BLaER1 (cell line): ENCODE results near the gene FBXO24.

Experiments used
- H3K27ac ChIP-seq: shearing (Covaris generic); formaldehyde crosslinking; 2 replicates; pipeline ENCODE4 v1.8.1; 2022
- H3K27me3 ChIP-seq: shearing (Covaris generic); formaldehyde crosslinking; 2 replicates; pipeline ENCODE4 v1.8.1; 2022
- H3K36me3 ChIP-seq: shearing (Covaris generic); formaldehyde crosslinking; 2 replicates; pipeline ENCODE4 v1.8.1; 2022
- H3K4me1 ChIP-seq: shearing (Covaris generic); formaldehyde crosslinking; 2 replicates; pipeline ENCODE4 v1.8.1; 2022
- H3K4me2 ChIP-seq: shearing (Covaris generic); formaldehyde crosslinking; 2 replicates; pipeline ENCODE4 v1.8.1; 2022
- H3K4me3 ChIP-seq: shearing (Covaris generic); formaldehyde crosslinking; 2 replicates; pipeline ENCODE4 v1.8.1; 2022
- H3K9ac ChIP-seq: shearing (Covaris generic); formaldehyde crosslinking; 2 replicates; pipeline ENCODE4 v1.8.1; 2022
- H3K9me3 ChIP-seq: shearing (Covaris generic); formaldehyde crosslinking; 2 replicates; pipeline ENCODE4 v1.8.1; 2022
- H4K20me1 ChIP-seq: shearing (Covaris generic); formaldehyde crosslinking; 2 replicates; pipeline ENCODE4 v1.8.1; 2022
- Cebpa-rat ChIP-seq: shearing (Covaris generic); IDR thresholded peaks from 2 replicates; pipeline ENCODE4 v1.8.1; 2022

FBXO24 gene

DNA sequence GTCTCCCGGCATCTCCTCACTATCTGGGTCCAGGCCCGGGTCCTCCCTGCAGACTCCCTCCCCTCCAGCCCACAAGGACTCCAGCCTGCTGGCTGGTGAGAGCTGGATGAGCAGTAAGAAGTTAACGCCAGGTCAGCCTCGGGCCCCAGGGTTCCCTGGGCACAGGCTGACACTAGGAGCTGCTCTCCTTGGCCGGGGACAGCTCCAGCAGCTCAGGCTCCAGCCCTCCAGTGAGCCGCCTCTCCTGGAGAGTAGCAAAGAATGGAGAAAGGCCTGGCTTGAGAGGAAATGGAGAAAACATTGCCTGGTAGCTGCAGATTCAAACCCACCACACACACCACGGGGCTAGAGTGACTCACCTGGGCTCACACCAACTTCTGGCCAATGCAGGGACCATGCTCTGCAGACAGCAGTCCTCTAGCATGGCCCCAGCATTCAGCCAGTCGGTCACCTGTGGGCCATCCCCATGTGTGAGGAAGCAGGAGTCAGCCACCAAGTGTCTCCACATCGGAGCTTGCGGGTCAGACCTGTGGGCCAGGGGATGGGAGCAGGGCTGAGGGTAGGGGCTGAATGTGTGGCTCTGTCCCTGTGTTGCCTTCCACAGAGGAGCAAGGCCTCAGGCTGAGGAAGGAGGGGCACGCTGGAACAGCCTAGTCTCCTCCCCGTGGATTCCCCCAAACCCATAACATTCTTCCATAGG is 18.9 kb upstream of the FBXO24 start:
- H3K4me3 ChIP-seq: no peak overlapping the region
- H4K20me1 ChIP-seq: peaks cover 28% of the 10 kb centered on the region
- TF ChIP-seq Cebpa-rat: no peak
- peak overlapping the region; percentile 22 for H3K9ac ChIP-seq
- H3K27ac ChIP-seq: peak overlapping the region; percentile 15; the same call in 1 of the 2 replicates
- no peaks in the 10 kb centered on the region for H3K9me3 ChIP-seq
- peaks cover 66% of the 10 kb centered on the region for H3K4me1 ChIP-seq
- peak overlapping the region; percentile 91 for H3K4me2 ChIP-seq
- H3K36me3 ChIP-seq: peaks cover 20% of the 10 kb centered on the region
- peaks cover 25% of the 10 kb centered on the region for H3K27me3 ChIP-seq

GRCh38 chr7:100567751-100568175 is 18.4 kb upstream of the FBXO24 start:
- Histone ChIP-seq H3K4me2 (peak overlapping the region; percentile 91), H4K20me1 (peaks cover 34% of the 10 kb centered on the region), H3K9ac (peak overlapping the region; percentile 22), H3K4me3 (no peak overlapping the region), H3K9me3 (no peaks in the 10 kb centered on the region), H3K27me3 (peaks cover 25% of the 10 kb centered on the region), H3K4me1 (peaks cover 72% of the 10 kb centered on the region), H3K36me3 (peaks cover 19% of the 10 kb centered on the region), H3K27ac (peak overlapping the region; percentile 41; the same call in 1 of the 2 replicates)
- no peak for TF ChIP-seq Cebpa-rat

DNA sequence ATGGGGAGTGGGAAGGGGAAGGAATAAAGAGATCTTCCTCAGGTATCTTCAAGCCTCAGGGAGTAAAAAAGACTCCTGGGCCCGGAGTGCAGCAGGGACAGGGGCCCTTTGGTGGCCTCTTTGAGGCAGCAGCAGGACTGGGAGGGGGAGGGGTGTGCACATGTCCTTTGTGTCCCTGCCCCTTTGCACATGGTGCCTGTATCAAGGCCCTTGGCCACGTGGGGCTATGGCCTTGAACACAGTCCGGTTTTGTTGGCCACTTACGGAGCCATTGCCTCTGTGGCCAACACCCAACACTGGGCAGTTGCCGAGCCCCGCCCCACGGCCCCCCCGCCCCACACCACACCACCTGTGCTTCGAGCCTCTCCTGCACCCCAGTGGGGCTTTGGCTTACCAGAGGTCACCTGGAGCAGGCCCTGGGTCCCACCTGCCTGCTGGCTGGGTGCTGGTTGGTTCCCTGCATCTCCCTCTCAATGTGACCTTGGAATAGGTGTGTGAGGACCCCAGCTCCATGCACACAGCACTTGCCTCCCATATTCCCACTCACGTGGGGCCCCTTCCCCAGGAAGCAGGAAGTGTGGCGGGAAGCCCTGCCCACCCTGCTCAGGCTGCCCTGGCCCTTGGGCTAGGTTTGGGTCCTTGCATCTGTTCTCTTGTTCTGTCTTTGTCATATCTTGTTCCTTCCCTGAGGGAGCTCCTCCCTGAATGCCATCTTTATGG is 17.8 kb upstream of the FBXO24 start:
- Histone ChIP-seq H3K9me3 (no peaks in the 10 kb centered on the region), H3K27ac (peak overlapping the region; percentile 41; the same call in 1 of the 2 replicates), H3K4me1 (peaks cover 73% of the 10 kb centered on the region), H3K4me2 (peak overlapping the region; percentile 91), H3K9ac (no peak overlapping the region; the same call in 1 of the 2 replicates), H3K4me3 (no peak overlapping the region), H4K20me1 (peaks cover 39% of the 10 kb centered on the region), H3K27me3 (peaks cover 25% of the 10 kb centered on the region), H3K36me3 (peaks cover 19% of the 10 kb centered on the region)
- TF ChIP-seq Cebpa-rat: no peak

DNA sequence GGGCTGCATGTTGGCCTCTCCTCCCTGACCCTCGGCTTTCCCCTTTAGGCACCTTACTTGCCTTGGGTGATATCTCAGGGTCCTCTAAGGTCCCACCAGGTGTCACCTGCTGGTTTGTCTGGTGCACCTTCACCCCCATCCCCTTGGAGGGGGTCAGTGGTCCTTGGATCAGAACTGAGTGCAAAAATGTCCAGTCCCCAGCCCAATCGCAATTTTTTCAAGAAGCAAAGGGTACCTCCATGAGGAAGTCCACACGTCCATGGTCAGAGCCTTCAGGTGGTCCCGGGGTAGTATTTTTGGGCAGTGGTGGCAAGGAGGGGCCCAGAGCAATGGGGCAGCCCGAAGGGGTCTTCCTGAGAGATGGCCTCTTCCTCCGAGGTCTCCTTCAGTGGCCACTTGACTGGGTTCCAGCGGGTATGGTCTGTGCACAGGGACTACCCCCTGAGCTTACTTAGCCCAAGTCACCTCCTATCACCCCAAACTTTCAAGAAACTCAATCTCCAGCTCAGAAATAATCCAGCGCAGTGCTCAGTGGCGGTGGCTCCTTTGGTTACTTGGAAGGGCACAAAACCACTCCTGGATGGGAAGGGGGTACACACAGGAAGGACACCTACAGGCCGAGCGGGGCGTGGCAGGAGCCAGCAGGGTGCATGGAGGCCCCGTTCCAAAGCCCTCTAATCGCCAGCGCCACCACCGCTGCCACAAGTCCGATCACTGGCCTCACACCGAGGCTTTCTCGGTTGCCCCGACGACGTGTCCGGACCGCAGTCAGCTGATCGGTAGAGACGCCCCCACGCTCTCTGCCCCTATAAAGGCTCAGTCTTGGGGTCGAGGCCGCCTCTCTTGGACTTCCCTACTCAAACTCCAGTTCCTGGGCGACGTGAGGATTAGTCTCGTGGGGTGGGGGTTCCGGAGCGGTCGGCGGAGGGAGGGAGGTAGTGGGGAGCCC is 17.0 kb upstream of the FBXO24 start:
- Histone ChIP-seq H3K4me2 (peak overlapping the region; percentile 91), H3K36me3 (peaks cover 25% of the 10 kb centered on the region), H3K9me3 (no peaks in the 10 kb centered on the region), H4K20me1 (peaks cover 48% of the 10 kb centered on the region), H3K27ac (no peak overlapping the region), H3K27me3 (peaks cover 25% of the 10 kb centered on the region), H3K4me3 (peak overlapping the region; percentile 52), H3K9ac (no peak overlapping the region), H3K4me1 (peaks cover 66% of the 10 kb centered on the region)
- no peak for TF ChIP-seq Cebpa-rat

- Histone ChIP-seq H3K9me3 (no peaks in the 10 kb centered on the region), H3K4me3 (no peak overlapping the region), H3K27ac (no peak overlapping the region), H3K4me1 (peaks cover 64% of the 10 kb centered on the region), H3K9ac (no peak overlapping the region), H3K4me2 (peak overlapping the region; percentile 91), H3K36me3 (peaks cover 45% of the 10 kb centered on the region), H4K20me1 (peaks cover 51% of the 10 kb centered on the region), H3K27me3 (peaks cover 25% of the 10 kb centered on the region)
- TF ChIP-seq Cebpa-rat: no peak
Measured at GRCh38 chr7:100570954-100571828, 14.9 kb upstream of the FBXO24 start.

DNA sequence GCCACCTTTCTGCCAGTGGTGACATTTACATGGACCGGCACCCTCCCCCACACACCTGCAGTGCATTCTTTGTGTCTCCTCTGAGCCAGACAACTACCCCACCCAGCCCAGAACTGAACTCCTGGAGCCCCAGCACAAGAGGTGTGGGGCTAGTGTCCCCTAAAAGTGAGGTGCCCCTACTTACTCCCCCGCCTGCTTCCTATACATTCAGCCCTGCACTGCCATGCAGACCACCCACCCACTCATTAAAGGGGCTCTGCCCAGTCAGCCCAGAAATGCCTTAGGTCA is 14.4 kb upstream of the FBXO24 start:
- Histone ChIP-seq H3K36me3 (peaks cover 51% of the 10 kb centered on the region), H3K27me3 (peaks cover 25% of the 10 kb centered on the region), H3K27ac (no peak overlapping the region), H3K9ac (no peak overlapping the region), H3K4me2 (peak overlapping the region; percentile 91; the same call in 1 of the 2 replicates), H3K9me3 (no peaks in the 10 kb centered on the region), H3K4me1 (peaks cover 62% of the 10 kb centered on the region), H3K4me3 (no peak overlapping the region), H4K20me1 (peaks cover 56% of the 10 kb centered on the region)
- no peak for TF ChIP-seq Cebpa-rat

DNA sequence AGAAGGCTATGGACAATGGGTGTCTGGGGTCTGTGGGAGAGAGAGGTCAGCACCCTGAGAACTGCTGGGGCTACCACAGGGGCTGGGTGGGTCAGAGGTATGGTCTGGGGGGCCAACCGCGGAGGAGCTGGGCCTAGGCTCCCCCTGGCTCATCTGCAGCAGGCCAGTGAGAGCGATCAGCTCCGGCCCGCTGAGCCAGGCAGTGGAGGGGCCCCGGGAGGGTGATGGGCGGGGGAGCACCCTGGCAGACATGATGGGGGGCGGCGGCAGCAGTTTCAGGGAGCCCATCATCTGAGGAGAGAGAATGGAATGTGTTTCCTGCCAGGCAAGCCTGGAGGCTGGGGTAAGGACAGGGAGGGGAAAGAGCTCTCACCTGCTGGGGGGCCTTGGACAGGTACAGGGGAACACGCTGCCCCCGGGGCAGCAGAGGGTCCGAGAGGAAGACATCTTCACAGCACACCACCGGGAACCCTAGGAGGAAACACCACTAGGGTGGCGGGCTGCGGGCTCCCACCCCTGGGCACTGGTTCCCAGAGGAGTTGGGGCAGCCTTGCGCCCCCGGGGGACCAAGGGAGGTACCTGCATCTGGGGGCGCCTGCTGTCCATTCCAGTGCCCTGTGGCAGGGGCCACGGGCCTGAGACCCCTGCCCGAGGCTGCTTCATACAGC is 13.7 kb upstream of the FBXO24 start:
- Histone ChIP-seq H3K27me3 (peaks cover 25% of the 10 kb centered on the region), H3K4me3 (no peak overlapping the region), H3K9ac (no peak overlapping the region), H3K27ac (no peak overlapping the region), H3K36me3 (peaks cover 57% of the 10 kb centered on the region), H4K20me1 (peaks cover 62% of the 10 kb centered on the region), H3K4me2 (peak overlapping the region; percentile 49), H3K4me1 (peaks cover 55% of the 10 kb centered on the region), H3K9me3 (no peaks in the 10 kb centered on the region)
- TF ChIP-seq Cebpa-rat: no peak

DNA sequence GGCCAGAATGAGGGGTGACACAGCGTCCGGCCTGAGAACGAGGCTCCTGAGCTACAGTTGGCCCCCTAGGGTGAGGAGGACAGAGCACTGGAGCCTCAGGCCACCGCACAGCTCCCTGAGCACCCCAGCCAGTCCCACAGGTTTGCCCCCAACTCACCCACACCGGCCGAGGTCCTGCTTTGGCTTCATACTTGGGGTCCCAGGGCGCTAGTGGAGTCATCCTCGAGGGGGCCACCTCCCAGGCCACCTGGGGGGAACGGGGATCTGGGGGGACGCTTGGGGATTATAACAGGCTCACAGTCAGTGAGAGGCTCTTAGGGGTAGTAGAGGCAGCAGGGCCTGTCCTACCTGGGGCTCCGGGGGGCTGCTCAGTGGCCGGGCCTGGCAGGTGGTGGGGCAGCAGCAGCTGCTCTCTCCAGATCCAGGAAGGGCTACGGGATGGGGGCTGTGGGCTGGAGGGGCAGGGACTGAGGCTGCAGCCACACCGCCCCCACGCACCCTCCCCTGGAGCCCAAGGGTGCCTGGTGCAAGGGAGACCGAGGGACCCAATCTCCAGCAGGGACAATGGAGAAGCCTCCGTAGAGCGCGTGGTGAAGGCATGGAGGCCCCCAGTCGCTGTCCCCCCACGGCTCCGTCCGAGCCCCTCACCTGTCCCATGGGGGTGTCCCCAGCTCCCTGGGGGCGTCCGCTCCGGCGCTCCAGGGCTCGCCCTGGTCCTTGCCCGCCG is 13.0 kb upstream of the FBXO24 start:
- H3K27me3 ChIP-seq: peaks cover 25% of the 10 kb centered on the region
- H3K4me1 ChIP-seq: peaks cover 48% of the 10 kb centered on the region
- H3K27ac ChIP-seq: no peak overlapping the region
- no peak overlapping the region for H3K9ac ChIP-seq
- H3K9me3 ChIP-seq: no peaks in the 10 kb centered on the region
- peaks cover 68% of the 10 kb centered on the region for H4K20me1 ChIP-seq
- no peak for TF ChIP-seq Cebpa-rat
- peak overlapping the region; percentile 49 for H3K4me2 ChIP-seq
- no peak overlapping the region for H3K4me3 ChIP-seq
- H3K36me3 ChIP-seq: peaks cover 64% of the 10 kb centered on the region
